Stimulated activated naive B cell treated with anti-CD40 and anti-IgM and Interleukin-4, amounts not matched to agents 10 μg/mL and 1 μg/mL and 100 μg/mL, for 72 hours (primary cell): Measurements from ENCODE around the gene EPS15.
A peak's percentile ranks its signal among the peaks of the same experiment; 100 is the strongest.
"Not testable (repeated sequence)": the region's sequence is repeated elsewhere in the genome, so short reads cannot be mapped to it uniquely, and the experiment has no call there.

Source experiments
- ATAC-seq, 2 donors: fragments of 150-1000 bp; cut with Tn5 transposase; replicated peaks; 2 replicates each; pipeline ENCODE4 v1.10.0; 2021; ENCODE audit warnings: moderate library complexity in 1 of 2
- DNase-seq: peaks from one replicate; pipeline ENCODE4 v3.0.0; 2021
- H3K27ac Mint-ChIP-seq: one replicate; pipeline ENCODE4 v1.8.0; 2022; ENCODE audit warnings: mild to moderate bottlenecking, mixed read lengths
- H3K27me3 Mint-ChIP-seq, 2 donors: one replicate each; pipeline ENCODE4 v1.8.0; 2022; ENCODE audit warnings: mixed read lengths in 2 of 2
- H3K36me3 Mint-ChIP-seq, 2 donors: one replicate each; pipeline ENCODE4 v1.8.0; 2022; ENCODE audit warnings: mixed read lengths in 2 of 2, mild to moderate bottlenecking in 1 of 2
- H3K4me1 Mint-ChIP-seq, 2 donors: one replicate each; pipeline ENCODE4 v1.8.0; 2022; ENCODE audit warnings: mixed read lengths in 2 of 2, mild to moderate bottlenecking in 1 of 2
- H3K4me3 Mint-ChIP-seq, 2 donors: one replicate each; pipeline ENCODE4 v1.8.0; 2022; ENCODE audit warnings: mild to moderate bottlenecking in 2 of 2, mixed read lengths in 2 of 2, moderate library complexity in 1 of 2
- H3K9me3 Mint-ChIP-seq, 2 donors: one replicate each; pipeline ENCODE4 v1.8.0; 2022; ENCODE audit warnings: mixed read lengths in 2 of 2, mild to moderate bottlenecking in 1 of 2

Gene EPS15

GRCh38 chr1:51445351-51446090 lies 73.5 kb downstream of the EPS15 start:
- H3K4me1 Mint-ChIP-seq = peaks cover 8 to 21% of the 10 kb centered on the region in 2 donors
- no peaks in the 10 kb centered on the region for H3K27me3 Mint-ChIP-seq
- no peaks in the 10 kb centered on the region for H3K9me3 Mint-ChIP-seq
- no peak overlapping the region for H3K4me3 Mint-ChIP-seq
- no peak for ATAC-seq
- H3K27ac Mint-ChIP-seq = no peak overlapping the region
- peaks cover 21 to 57% of the 10 kb centered on the region in 2 donors for H3K36me3 Mint-ChIP-seq
- DNase-seq = no peak

- H3K9me3 Mint-ChIP-seq = no peaks in the 10 kb centered on the region
- peaks cover 19 to 53% of the 10 kb centered on the region in 2 donors for H3K36me3 Mint-ChIP-seq
- peaks cover 8 to 18% of the 10 kb centered on the region in 2 donors for H3K4me1 Mint-ChIP-seq
- no peak overlapping the region for H3K27ac Mint-ChIP-seq
- DNase-seq = no peak
- H3K4me3 Mint-ChIP-seq = no peak overlapping the region
- H3K27me3 Mint-ChIP-seq = no peaks in the 10 kb centered on the region
- ATAC-seq = no peak
Observed at GRCh38 chr1:51444534-51445192, 74.4 kb downstream of the EPS15 start.

GRCh38 chr1:51444096-51444495 lies 75.0 kb downstream of the EPS15 start:
- peak in 1 of 2 donors; percentile 23 for ATAC-seq
- Mint-ChIP-seq H3K27ac (no peak overlapping the region), H3K27me3 (no peaks in the 10 kb centered on the region), H3K36me3 (peaks cover 18 to 48% of the 10 kb centered on the region in 2 donors), H3K9me3 (no peaks in the 10 kb centered on the region), H3K4me3 (no peak overlapping the region), H3K4me1 (peaks cover 4 to 13% of the 10 kb centered on the region in 2 donors)
- DNase-seq = no peak

- DNase-seq (no peak), ATAC-seq (no peak)
- Mint-ChIP-seq H3K4me3 (no peak overlapping the region), H3K36me3 (peaks cover 18 to 49% of the 10 kb centered on the region in 2 donors), H3K27me3 (no peaks in the 10 kb centered on the region), H3K27ac (no peak overlapping the region), H3K4me1 (peaks cover 4 to 8% of the 10 kb centered on the region in 2 donors), H3K9me3 (no peaks in the 10 kb centered on the region)
Observed at GRCh38 chr1:51443555-51443954, 75.5 kb downstream of the EPS15 start.

- DNase-seq (no peak), ATAC-seq (no peak)
- H3K27me3 Mint-ChIP-seq = no peaks in the 10 kb centered on the region
- peaks cover 19 to 43% of the 10 kb centered on the region in 2 donors for H3K36me3 Mint-ChIP-seq
- H3K9me3 Mint-ChIP-seq = no peaks in the 10 kb centered on the region
- H3K4me1 Mint-ChIP-seq = peaks cover 4 to 8% of the 10 kb centered on the region in 2 donors
- H3K27ac Mint-ChIP-seq = no peak overlapping the region
- H3K4me3 Mint-ChIP-seq = no peak overlapping the region
Observed at GRCh38 chr1:51442616-51443015, 76.5 kb downstream of the EPS15 start.

DNA sequence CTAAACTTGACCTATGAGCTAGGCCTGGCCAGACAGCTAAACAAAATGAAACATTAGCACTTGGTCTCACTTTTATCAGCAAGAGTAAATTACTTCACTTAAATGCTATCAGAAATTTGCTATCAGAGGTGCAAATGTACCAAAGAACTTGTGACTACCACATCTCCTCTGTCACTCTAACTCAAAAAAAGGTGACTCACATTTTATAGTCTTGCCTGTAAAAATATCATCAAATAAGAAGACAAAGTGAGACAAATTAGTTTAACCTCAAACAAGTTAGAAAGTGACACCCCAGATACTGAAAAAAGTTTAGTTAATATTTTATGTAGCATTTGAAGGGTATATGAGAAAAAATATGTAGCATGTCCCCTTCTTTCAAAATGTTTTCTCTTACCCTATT lies 76.9 kb downstream of the EPS15 start:
- DNase-seq = no peak
- Mint-ChIP-seq H3K36me3 (peaks cover 20 to 40% of the 10 kb centered on the region in 2 donors), H3K27ac (no peak overlapping the region), H3K4me3 (no peak overlapping the region), H3K9me3 (no peaks in the 10 kb centered on the region), H3K4me1 (peaks cover 4 to 8% of the 10 kb centered on the region in 2 donors), H3K27me3 (no peaks in the 10 kb centered on the region)
- no peak for ATAC-seq

GRCh38 chr1:51439895-51440294 lies 79.2 kb downstream of the EPS15 start:
- Mint-ChIP-seq H3K9me3 (no peaks in the 10 kb centered on the region), H3K36me3 (peaks cover 24 to 44% of the 10 kb centered on the region in 2 donors), H3K27me3 (no peaks in the 10 kb centered on the region), H3K4me3 (no peak overlapping the region), H3K4me1 (peaks cover 4 to 8% of the 10 kb centered on the region in 2 donors), H3K27ac (no peak overlapping the region)
- DNase-seq (no peak), ATAC-seq (no peak)

- DNase-seq = no peak
- ATAC-seq = no peak
- Mint-ChIP-seq H3K36me3 (peaks cover 29 to 45% of the 10 kb centered on the region in 2 donors), H3K9me3 (no peaks in the 10 kb centered on the region), H3K4me3 (no peak overlapping the region), H3K27ac (no peak overlapping the region), H3K4me1 (peaks cover 9 to 14% of the 10 kb centered on the region in 2 donors), H3K27me3 (no peaks in the 10 kb centered on the region)
Observed at GRCh38 chr1:51439053-51439452, 80.0 kb downstream of the EPS15 start.

GRCh38 chr1:51437391-51437790 lies 81.7 kb downstream of the EPS15 start:
- H3K4me1 Mint-ChIP-seq = peaks cover 11 to 16% of the 10 kb centered on the region in 2 donors
- not testable (repeated sequence) for ATAC-seq, DNase-seq, H3K27me3 Mint-ChIP-seq, H3K27ac Mint-ChIP-seq, H3K4me3 Mint-ChIP-seq, H3K9me3 Mint-ChIP-seq
- peaks cover 28 to 48% of the 10 kb centered on the region in 2 donors for H3K36me3 Mint-ChIP-seq

- no peaks in the 10 kb centered on the region for H3K27me3 Mint-ChIP-seq
- no peak for ATAC-seq
- no peaks in the 10 kb centered on the region for H3K9me3 Mint-ChIP-seq
- no peak for DNase-seq
- peaks cover 27 to 41% of the 10 kb centered on the region in 2 donors for H3K36me3 Mint-ChIP-seq
- peaks cover 11 to 16% of the 10 kb centered on the region in 2 donors for H3K4me1 Mint-ChIP-seq
- no peak overlapping the region for H3K27ac Mint-ChIP-seq
- H3K4me3 Mint-ChIP-seq = no peak overlapping the region
Observed at GRCh38 chr1:51435878-51436277, 83.2 kb downstream of the EPS15 start.

- H3K4me3 Mint-ChIP-seq = no peak overlapping the region
- peaks cover 31 to 43% of the 10 kb centered on the region in 2 donors for H3K36me3 Mint-ChIP-seq
- no peaks in the 10 kb centered on the region for H3K27me3 Mint-ChIP-seq
- H3K4me1 Mint-ChIP-seq = peaks cover 11 to 21% of the 10 kb centered on the region in 2 donors
- no peaks in the 10 kb centered on the region for H3K9me3 Mint-ChIP-seq
- H3K27ac Mint-ChIP-seq = no peak overlapping the region
- DNase-seq (no peak), ATAC-seq (no peak)
Observed at GRCh38 chr1:51433972-51434510, 85.0 kb downstream of the EPS15 start.

- Mint-ChIP-seq H3K36me3 (peaks cover 33 to 45% of the 10 kb centered on the region in 2 donors), H3K4me3 (no peak overlapping the region), H3K27me3 (no peaks in the 10 kb centered on the region)
Observed at GRCh38 chr1:51433269-51433971, 85.6 kb downstream of the EPS15 start.

DNA sequence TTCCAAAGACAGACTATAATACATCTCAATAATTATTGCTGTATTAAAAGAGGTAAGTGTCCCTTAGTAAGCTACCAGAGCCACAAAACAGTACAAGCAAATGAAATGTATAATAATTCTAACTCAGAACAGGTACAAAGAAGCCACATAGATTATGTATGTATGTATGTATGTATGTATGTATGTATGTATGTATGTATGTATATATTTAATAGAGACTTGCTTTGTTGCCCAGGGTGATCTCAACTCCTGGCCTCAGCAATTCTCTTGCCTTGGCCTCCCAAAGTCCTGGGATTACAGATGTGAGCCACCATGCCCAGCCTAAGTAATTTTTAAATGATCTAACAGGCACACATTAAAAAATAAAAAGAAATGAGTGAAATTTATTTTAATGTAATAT lies 86.9 kb downstream of the EPS15 start:
- peaks cover 11 to 21% of the 10 kb centered on the region in 2 donors for H3K4me1 Mint-ChIP-seq
- H3K9me3 Mint-ChIP-seq = no peaks in the 10 kb centered on the region
- no peaks in the 10 kb centered on the region for H3K27me3 Mint-ChIP-seq
- no peak for DNase-seq
- no peak overlapping the region for H3K27ac Mint-ChIP-seq
- ATAC-seq = no peak
- H3K36me3 Mint-ChIP-seq = peaks cover 43 to 58% of the 10 kb centered on the region in 2 donors
- H3K4me3 Mint-ChIP-seq = no peak overlapping the region

More at GRCh38 chr1:51433269-51433971, 85.6 kb downstream of the EPS15 start:
- Mint-ChIP-seq H3K9me3 (no peaks in the 10 kb centered on the region), H3K27ac (peak overlapping the region; percentile 3), H3K4me1 (peaks cover 11 to 21% of the 10 kb centered on the region in 2 donors)
- ATAC-seq = no peak
- DNase-seq = no peak

DNA sequence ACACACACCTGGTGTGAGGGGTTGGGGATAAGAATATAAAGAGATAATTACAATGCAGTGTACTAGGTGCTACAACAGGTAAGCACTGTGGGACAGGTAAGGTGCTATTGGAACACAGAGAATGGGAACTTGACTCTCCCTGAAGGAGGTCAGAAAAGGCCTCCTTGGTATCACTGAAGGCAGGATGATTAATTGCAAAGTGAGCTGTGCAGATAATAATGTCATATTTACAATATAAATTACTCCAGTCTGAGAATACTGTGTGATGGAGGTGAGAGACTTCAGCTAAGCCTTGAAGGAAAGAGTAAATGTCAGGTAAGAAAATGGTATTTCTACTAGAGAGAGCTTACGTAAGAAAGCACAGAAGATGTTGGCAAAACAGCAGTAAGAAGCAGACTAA lies 91.6 kb downstream of the EPS15 start:
- Mint-ChIP-seq H3K36me3 (peaks cover 48 to 60% of the 10 kb centered on the region in 2 donors), H3K27ac (no peak overlapping the region)

More for the DNA sequence above, 91.6 kb downstream of the EPS15 start:
- Mint-ChIP-seq H3K4me3 (no peak overlapping the region), H3K9me3 (no peaks in the 10 kb centered on the region), H3K4me1 (peaks cover 4 to 10% of the 10 kb centered on the region in 2 donors), H3K27me3 (no peaks in the 10 kb centered on the region)
- DNase-seq (no peak), ATAC-seq (no peak)
